Neural progenitor cell (in vitro differentiated cells): ENCODE results near the gene LAMA2.

Experiments used
- CTCF ChIP-seq: fragments of 200-600 bp; sonication (generic); IDR thresholded peaks from 2 replicates; pipeline ENCODE4 v1.5.1; 2017; ENCODE audit warnings: antibody characterized with exemption, mild to moderate bottlenecking
- EZH2 ChIP-seq: fragments of 200-600 bp; sonication (generic); IDR thresholded peaks from 2 replicates; pipeline ENCODE4 v1.6.1; 2017; ENCODE audit warnings: antibody characterized with exemption, mild to moderate bottlenecking, moderate library complexity
- EZH2phosphoT487 ChIP-seq: fragments of 200-600 bp; sonication (generic); IDR thresholded peaks from 2 replicates; pipeline ENCODE4 v1.6.1; 2017; ENCODE audit warnings: antibody characterized with exemption

DNA sequence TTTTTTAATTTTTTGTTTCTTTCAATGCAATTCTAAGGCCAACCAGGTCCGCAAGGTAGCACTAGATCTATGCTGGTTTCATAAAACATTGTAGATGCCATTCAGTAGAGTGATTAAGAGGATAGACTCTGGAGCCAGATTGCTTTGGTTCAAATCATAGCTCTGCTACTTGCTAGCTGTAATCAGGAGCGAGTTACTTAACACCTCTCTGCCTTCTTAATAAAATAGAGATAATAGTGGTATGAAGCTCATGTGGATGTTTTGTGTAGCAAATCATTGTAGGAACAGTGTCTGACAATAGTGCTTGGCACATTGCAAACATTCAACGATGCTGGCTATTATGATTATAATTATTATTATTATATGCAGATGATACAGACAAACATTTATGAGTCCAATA is 164.9 kb downstream of the LAMA2 start:
- TF ChIP-seq CTCF (no peak), EZH2phosphoT487 (no peak), EZH2 (no peak)
